ENCODE measurements around the gene CNNM4.
A peak's percentile ranks its signal among the peaks of the same experiment; 100 is the strongest.

CNNM4 gene

DNA sequence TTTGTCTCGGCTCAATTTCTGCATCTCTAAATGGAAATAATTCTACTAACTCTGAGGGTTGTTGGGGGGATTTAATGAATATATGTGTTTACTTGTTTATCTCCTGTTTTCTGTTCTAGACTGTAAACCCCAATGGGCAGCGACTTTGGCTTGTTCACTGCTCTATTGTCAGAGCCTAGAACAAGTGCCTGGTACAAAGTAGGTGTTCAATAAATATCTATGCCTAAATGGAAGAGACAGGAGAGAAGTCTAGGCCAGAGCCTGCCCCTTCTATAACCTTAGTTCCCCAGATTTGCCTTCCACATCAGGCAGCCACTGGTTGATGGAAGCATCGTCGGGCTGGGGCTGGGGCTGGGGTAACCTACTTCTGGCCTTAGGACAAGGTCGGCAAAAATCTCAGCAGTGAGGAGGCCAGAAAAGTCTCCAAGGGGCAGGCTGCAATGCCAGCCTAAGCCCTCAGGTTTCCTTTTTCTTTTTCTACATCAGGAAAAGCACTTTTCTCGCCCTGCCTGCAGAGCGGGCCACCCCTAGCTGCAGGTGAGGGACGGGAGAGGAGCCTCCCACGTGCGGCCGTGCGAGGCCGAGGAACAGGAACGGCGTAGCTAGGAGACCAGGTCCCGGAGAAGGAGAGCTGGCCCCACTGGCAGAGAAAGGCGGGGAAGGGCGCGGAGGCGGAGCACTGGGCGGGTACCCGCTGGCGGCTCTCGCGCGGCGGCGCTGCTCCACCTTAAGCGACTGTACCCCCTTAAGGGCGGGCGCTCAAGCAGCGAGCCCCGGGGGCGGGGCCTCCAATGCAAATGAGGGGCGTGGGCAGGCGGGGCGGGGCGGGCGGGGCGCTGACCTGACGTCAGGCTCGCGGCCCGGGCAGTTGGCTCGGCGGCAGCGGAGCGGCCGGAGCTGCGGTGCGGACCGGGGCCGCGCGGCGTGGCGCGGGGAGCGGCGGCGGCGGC, at the start of gene CNNM4:
Gene CNNM4, plus strand, starts transcription at position 867 of the 950 bp plus-strand sequence. CDS start 98 bp downstream, outside the sequence.
- peak; percentile 91 for DNase-seq

DNA sequence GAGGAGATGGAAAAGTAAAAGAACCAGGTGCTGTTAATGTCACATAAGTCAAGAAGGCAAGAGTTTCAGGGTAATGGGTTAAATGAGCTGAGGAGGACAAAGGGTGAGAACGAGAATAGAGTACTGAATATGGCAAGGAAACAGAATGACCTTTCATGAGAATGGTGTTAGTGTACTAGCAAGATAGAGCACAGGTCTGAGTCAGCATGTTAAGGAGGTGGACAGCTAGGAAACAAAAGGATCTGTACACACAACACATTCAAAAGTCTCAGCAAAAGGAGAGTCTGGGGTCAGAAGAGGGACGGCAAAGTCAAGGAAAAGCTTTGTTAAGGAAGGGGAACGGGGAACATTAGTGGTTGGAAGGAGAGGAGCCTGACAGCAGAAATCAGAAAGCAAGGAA, 49.7 kb upstream of the CNNM4 start:
- DNase-seq: no peak

DNA sequence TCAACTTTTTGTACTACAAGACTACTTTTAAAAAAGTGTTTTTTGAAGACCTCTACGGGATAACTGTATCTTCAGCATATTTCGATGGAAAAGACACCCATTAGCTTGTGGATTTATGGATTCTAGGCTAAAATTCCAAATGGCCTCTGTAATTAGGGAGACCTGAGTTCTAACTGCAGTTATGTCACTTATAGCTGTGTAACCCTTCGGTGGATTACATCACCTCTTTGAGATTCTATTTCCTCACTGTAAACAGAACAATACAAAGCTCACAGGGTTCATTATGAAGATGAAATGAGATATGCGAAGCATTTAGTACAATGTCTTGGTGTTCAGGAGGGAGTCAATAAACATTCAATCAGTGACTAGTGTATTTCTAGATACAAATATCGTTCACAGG, 45.0 kb upstream of the CNNM4 start:
- no peak for DNase-seq

DNA sequence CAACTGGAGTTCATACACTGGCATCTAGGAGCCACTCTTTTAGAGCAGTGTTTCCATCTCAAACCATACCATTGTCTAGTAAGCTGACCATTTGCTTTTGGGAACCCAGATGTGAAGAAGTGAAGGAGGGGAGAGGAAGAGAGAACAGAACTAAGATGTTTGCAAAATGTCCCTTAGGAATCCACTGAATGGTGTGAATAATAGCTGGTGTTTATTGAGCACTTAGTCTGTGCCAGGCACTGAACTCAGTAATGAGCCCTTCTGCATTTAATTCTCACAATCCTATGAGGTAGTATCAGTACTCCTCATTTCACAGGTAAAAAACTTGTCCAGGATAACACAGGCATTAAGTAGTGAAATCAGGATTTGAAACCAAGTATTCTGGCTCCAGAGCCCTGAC, 44.3 kb upstream of the CNNM4 start:
- no peak for DNase-seq

DNA sequence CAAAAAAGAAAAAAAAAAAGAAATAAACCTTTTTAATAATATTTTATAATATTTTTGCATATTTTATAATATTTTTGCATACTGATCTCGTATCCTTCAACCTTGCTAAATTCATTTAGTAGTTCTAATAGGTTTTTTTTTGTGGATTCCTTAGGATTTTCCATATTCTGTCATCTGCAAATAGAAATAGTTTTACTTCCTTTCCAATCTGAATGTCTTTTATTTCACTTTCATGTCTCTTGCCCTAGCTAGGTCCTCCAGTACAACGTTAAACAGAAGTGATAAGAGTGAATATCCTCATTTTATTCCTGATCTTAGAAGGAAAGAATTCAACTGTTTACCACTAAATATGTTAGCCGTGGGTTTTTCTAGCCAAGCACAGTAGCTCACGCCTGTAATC, 34.6 kb upstream of the CNNM4 start:
- DNase-seq: no peak

DNA sequence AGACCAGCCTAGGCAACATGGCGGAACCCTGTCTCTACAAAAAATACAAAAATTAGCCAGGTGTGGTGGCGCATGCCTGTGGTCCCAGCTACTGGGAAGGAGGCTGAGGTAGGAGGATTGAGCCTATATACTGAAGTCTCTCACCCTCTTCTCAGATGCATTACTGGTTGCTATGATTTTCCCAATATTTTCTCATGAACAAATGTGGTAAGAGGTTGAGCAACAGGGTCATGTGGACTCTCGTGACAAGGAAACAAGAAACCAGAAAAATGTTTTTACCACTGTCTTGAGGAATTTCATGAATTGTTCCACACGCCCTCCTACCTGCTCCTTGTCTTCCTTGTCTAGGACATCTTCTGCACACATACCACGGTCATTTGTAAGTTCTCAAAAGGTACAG, 33.3 kb upstream of the CNNM4 start:
- no peak for DNase-seq

DNA sequence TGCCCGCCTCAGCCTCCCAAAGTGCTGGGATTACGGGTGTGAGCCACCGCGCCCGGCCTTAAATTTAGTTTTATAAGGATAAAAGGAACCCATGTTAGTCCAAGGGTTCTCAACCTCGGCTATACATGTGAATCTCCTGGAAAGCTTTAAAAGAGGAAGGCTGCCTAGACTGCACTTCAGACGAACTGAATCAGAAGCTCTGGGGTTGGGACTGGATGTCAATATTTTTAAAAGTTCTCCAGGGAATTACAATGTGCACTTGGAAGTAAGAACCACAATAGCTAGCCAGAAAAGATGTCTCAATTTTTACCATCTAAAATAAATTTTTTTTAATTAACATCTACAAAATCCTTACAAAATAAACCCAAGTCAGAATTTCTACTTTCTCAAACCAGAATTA, 31.0 kb upstream of the CNNM4 start:
- no peak for DNase-seq

DNA sequence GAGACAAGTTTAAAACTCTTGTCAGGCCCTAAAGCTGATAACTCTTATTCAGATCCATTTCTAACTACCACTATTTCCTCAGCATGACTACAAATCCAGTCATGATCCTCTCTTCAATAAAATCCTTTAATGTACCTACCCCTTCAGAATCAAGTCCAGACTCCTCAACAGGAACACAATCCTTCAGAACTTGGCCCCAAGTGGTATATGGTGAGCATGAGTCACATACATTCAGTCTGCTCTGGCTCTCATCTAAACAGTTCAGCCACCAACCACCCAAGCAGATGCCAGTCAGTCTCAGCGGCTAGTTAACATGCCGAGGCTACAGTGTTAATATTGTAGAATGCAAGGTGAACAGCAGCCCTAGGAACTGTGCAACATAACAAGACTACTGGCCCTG, 30.5 kb upstream of the CNNM4 start:
- DNase-seq: no peak

DNA sequence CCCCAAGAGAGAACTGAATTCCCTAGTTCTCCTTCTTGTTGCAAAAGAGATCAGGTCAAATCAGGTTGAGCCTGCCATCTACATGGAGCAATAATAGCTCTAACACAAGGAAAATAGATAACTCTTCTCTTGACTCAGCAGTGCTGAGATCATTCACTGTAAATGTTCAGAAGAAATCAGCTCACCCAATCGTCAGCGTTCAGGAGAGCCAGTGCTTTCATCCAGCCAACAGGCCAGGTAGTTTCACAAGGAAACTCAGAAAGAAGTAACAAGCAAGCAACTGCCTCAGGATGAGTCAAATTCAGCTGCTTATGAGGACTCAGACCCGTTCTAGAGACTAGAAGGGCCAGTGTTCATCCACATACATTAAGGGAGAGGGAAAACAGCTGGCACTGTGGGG, 26.8 kb upstream of the CNNM4 start:
- DNase-seq: no peak

DNA sequence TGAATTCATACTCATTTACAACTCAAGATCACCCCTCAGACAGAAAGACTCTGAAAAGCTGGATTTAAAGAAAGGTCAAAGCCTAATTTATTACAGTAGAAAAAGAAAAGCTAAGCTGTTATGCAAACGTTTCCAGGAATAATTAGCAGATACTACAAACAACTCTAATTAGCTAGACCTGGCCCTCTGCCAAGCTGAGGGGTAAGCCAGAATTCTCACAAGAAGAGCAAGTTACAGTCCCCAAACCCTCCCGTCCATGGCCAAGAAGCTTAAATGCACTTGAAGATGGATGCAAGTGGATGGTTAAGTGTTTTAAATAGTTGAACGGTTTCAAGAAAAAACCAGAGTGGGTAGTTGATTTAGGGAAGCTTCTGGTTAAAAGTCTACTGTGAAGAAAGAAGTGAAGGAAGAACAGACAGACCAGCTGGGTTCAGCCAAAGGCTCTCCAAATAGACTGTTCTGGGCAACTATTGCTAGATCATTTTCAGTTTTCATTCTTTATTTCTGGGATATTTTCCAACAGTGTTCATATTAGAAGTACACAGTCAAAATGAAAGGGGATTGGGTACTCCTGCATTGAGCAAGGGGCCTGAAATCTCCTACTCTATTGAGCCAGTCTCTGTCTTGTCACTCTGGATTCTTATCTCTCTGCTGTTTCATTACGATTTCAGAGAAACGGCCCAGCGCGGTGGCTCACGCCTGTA, 25.7 kb upstream of the CNNM4 start:
- DNase-seq: no peak

DNA sequence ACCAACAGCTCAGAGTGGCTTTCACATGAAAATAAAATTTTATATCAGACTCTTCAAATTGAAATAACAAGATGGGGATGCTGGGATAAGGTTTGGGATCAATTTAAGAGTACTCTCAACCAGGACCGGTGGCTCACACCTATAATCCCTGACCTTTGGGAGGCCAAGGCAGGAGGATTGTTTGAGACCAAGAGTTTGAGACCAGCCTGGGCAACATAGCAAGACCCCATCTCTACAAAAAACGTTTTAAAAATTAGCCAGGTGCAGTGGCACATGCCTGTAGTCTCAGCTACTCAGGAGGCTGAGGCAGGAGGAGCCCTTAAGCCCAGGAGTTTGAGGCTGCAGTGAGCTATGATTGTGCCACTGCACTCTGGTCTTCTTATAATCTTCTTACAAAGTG, 23.5 kb upstream of the CNNM4 start:
- no peak for DNase-seq

DNA sequence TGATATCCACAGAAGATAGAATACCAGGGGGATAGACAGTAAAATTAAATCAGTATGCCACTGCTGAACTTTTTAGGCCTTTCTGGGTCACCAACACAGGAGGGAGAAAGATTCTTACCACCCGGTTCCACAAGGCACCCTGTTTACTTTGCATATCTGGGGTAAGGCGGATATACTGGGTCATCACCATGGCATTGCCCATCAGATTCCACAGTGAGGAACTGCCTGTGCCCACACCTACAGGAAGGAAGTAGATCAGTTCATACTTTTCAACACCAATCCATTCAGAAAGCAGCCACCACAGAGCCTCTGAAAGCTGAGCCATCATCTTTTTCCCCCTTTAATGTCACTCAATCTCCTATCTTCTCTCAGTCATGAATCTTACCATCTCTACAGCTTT, 22.9 kb upstream of the CNNM4 start:
- DNase-seq: peak in 1 of 2 donors; percentile 33

DNA sequence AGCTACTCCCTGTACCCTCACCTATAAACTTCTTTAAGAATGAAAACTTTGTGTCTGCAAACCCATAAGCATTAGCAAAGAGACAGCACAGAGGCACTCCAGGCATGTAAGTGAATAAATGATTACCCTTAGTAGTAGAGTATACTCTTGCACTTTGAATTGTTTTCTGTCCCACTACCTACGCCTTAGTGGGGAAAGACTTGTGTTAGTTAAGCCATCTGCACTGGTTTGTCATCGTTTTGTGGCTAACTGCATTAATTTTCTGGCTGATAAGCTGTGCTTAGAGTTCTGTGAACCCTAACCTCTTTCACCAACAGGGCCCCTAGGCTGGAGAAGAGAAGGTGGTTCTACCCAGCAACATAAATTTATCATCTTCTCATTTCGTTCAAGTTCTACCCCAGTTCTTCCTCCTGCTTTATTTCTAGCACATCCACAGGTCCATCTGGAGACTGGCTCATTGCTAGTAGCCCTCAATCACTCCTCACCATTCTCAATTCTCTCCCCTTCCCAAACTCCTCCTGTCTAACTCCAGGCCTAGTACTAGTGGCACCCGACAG, 21.5 kb upstream of the CNNM4 start:
- no peak for DNase-seq

DNA sequence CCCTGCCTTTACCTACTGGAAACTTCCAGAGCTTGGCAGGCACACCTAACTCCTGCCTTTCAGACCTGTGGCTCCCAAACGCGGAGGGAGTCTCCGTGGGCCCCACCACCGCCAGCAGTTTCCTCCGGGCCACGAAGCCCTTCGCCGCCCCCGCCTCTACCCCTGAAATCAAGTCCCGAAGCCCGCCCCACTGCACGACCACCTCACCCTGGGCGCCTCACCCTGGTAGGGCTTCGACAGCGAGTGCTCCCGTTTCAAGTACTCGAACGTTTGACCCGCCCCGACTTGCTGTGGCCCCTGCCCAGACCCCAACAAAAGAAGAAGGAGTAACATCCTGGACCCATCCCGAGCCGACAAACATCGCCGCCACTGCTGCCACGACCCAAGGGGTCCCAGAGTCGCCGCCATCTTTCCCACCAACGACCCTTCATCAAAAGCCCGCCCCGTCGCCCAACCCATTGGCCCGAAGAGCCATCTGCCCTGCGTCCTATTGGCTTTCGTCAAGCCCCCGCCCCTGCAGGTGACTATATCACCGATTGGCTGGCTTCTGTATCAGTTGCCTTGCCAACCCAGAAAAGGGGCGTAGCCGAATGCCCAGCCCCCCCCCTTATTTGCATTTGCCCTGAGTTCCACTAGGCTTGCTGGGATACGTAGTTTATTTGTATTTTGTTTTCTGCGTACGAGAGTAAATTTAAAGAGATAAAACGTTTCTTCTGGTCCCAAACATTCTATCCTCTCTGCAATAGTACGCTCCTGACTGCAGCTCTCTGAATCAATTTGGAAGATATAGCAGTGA, 20.9 kb upstream of the CNNM4 start, which contains the start of gene LMAN2L:
Gene LMAN2L, minus strand, starts transcription at position 432 of the 796 bp plus-strand sequence. Its CDS starts 24 bp downstream, at position 408.
- peak; percentile 97 to 98 for DNase-seq

DNA sequence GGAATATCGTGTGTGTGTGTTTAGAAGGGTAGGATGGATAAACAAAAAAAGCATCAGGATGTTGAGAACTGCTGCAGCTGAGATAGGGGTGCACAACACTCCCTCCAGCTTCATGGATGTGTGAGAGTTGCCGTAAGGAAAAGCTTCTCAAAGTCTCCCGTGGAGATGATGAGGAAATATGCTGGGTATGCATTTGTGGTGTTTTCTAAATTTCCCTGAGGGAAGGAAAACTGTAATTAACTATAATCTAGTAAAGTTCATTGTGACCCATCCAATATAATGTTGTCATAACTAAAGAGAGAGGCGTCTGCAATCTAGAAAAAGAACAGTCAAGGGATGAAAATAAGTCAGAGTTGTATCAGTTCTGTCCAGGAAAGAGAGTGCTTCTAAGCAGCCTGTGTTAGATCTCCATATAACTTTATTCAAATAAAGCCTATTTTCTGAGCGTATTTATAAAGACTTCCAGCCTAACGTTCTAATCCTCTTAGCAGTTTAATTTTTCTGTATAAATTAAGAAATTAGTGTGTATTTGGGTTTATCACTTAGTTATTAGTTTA, 13.6 kb upstream of the CNNM4 start:
- DNase-seq: no peak

DNA sequence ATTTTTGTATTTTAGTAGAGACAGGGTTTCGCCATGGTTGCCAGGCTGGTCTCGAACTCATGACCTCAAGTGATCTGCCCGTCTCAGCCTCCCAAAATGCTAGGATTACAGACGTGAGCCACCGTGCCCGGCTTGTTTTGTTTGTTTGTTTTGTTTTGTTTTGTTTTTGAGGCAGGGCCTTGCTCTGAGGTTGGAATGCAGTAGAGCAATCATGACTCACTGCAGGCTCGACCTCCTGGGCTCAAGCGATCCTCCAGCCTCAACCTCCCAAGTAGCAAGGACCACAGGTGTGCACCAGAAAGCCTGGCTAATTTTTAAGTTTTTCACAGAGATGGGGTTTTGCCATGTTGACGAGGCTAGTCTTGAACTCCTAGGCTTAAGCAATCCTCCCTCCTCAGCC, 8.9 kb upstream of the CNNM4 start:
- no peak for DNase-seq

DNA sequence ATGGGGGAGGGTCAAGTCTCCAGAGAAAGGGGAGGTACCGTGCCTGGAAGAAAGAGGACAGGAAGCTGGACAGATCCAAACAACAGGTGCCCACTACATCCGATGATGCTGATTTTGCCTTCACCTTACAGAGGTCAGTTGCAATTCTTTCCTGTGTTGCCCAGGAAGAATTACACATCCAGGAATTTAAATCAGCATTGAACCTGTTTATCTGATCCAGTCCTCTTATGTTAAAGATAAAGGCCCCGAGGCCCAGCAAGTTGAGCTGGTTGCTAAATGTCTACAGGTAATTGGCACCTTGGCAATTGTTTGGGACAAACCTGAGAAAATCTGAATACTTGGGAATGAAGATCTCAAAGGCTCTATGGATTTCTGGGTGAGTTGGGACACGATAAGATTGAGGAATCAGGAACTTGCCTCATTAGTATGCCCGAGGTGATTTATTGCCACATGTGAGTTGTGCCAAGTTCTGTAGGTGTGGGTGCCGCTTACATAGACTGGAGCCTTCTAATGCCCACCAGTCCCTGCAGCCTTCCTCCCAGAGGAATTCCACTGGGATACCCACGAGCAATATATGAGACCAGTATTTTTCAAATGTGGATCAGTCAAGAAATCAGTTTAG, 6.9 kb upstream of the CNNM4 start:
- no peak for DNase-seq

DNA sequence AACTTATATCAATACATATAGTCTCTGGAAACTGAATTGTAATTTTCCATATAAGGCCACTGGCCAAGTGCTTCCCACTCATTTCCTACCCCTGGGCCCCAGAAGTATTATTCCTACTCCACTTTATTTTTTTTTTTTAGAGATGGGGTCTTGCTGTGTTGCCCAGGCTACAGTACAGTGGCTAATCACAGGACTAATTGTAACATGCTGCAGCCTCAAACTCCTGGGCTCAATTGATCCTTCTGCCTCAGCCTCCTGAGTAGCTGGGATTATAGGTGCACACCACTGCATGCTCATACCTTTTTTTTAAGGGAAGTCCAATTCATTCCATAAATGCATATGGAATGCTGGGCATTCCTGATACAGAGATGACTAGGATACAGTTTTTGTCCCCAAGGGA, 6.4 kb upstream of the CNNM4 start:
- DNase-seq: no peak

DNA sequence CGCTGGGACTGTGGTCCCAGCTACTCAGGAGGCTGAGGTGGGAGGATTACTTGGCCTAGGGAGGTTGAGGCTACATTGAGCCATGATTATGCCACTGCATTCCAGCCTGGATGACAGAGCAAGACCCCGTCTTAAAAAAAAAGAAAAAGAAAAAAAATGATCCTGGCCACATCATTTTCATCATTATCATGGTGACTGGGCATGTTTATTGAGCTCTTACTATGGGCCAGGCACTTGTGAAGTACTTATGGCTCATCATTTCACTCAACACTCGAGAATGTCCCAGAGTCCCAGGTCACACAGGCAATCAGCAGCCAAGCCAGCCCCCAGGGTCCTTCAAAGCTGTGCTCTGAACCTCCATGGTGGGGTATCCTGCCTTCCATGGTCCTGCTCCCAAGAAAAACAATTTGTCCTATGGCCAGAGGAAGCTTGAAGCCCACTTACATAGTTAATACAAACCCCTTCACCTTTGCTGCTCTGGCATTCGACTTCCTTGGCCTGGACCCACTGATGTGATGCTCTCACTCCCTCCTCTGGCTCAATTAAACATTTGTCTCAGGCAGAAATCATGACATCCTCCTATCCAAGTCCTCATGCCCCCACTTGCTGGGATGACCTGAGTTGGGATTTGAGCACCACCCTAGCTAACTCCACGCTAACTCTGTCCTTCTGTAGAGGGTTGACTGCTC, 3.8 kb upstream of the CNNM4 start:
- no peak for DNase-seq

DNA sequence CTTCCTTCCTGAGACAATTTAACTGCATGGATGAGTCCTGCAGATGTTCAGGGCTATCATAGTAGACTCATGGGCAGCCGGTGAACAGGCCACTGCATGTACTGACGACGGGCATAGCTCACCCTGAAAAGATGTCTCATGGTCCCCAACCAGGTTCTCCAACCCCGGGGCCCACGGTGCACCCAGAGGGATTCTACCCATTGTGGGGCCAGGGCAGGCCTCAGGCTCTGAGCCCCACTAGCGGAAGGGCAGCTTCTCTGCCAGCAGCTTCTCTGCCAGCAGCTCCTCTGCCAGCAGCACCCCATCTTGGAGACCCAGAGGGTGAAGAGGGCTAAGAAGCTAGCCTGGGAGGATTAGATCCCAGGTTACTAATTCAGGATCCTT, 3.2 kb upstream of the CNNM4 start:
- no peak for DNase-seq

DNA sequence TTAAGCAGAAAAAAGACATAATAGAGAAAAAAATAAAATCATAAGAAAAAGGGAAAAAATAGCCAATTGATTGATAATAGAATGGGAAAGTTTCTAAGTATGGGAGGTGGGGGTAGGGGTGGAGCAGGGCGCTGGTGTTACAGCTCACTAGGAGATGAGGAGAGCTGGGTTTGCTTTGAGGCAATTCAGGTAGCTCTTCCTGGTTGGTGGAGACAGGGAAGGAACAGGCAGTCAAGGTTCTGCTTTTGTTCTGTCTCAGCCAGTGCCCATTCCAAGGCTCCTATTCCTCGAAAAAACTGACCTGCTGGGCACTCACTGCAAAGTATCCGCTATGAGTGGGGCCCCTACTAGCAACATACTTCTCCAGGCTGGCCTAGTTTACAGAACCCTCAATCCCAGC, 1.7 kb upstream of the CNNM4 start:
- no peak for DNase-seq

DNA sequence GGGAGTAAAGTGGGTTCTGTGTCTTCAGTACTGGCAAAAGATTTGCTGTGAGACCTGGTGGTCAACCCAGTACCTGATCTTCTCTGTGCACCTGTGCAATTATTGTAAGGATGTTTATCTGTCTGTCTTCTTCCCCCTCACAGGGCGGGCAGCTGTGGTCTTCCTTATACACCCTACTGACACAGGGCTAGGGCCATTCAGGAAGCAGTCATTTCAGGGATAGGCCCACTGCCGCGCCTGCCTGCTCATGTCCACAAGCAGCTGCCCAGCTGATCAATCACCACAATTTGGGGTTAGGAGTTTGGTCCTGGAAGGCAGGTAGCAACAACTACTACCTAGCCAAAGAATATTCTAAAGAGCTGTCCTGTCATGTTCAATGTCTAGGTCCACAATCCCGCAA, 1.2 kb upstream of the CNNM4 start:
- no peak for DNase-seq

All from CD4-positive, alpha-beta T cell treated with Interleukin-1 beta for 1 hour (primary cell).